DOHH2 (cell line): ENCODE data around the gene GPR152.

Experiments used
- CTCF ChIP-seq: fragments of 200-600 bp; sonication (generic); IDR thresholded peaks from one replicate; pipeline ENCODE4 v1.5.1; 2014; ENCODE audit warnings: antibody characterized with exemption, mild to moderate bottlenecking, low read depth, low read length; ENCODE audit not compliant: poor library complexity, severe bottlenecking
- EZH2phosphoT487 ChIP-seq: fragments of 200-600 bp; sonication (generic); IDR thresholded peaks from 2 replicates; pipeline ENCODE4 v1.6.1; 2017; ENCODE audit warnings: borderline replicate concordance, mild to moderate bottlenecking, antibody characterized with exemption, low read length, moderate library complexity, mixed read lengths

- TF ChIP-seq CTCF, result no peak
- TF ChIP-seq EZH2phosphoT487, result no peak
Observed at GRCh38 chr11:67484847-67485311, 32.4 kb upstream of the GPR152 start.
